HG03060 (cell line): ENCODE results near the gene SLAMF6.

Experiments used
- ATAC-seq: cut with Tn5 transposase; IDR thresholded peaks from one replicate; pipeline ENCODE4 v1.9.1; 2021; ENCODE audit warnings: low read depth, moderate number of reproducible peaks; ENCODE audit not compliant: unreplicated experiment

Gene SLAMF6

DNA sequence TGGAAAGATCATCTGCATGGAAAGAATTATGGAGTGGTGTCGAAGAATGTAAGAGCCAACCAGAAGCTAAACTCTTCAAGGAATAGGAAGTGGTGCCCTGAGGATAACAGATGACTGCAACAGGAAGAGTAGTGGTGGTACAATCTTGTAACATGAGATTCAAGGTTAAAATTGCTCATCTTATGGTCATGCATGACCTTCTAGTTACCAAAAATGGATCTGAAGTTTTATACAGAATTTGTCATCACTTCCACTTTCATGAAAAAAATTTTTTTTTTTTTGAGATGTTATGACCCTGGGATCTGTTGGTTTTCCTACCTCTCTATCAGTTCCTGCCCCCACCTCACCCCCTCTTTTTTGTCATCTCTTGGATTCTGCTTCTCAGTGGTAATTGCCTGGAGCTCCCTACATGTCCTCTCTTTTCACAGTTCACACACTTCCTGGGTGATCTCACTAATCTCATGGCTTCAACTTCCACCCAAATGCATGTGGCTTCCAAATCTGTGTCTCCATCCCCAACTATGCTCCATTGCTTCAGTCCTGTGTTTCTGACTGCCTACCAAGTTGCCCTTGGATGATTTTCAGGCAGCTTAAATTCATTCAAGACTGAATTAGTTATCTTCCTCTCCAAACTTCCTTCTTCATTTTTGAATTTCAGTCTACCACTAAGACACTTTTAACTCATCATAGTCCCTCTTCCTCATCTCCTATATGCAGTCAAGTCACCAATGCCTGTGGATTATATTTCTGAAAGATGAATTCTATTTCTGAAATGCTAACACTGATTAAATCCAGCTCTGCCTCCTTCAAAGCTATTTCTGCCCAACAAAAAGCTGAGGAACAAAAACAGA lies 48.4 kb downstream of the SLAMF6 start:
- peak; percentile 60 for ATAC-seq

DNA sequence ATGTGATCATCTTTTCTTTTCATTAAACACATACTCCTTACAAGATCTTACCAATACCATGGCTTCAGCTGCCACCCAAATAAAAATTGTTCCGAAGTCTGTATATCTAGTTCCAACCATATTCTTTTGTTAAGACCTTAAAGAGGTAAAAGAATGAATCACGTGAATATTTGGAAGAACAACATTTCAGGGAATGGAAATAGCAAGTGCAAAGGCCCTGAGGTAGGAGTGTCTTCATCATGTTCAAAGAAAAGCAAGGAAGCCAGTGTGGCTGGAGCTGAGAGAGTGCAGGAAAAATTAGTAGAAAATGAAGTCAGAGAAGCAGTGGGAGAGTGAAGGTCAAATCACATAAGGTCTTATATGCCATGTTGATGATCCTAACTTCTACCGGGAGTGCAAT lies 50.9 kb downstream of the SLAMF6 start:
- no peak for ATAC-seq

DNA sequence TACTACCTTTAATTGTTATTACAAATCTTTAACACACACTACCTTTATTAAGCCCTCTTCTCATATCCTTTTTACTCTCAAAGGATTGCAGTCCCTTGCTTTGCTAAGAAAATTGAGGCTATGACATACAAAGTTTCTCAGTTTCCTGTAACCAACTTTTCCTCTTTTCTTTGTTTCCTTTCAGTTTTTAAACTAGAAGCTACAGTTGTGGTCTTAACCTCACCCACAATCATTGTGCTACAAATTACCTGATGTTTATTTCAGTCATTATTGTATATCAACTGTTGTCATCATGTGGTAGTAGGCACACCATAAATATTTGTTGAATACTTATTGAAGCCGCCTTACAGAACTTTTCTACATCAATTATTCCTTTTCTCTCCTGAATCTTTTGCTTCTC lies 51.8 kb downstream of the SLAMF6 start:
- ATAC-seq = no peak

DNA sequence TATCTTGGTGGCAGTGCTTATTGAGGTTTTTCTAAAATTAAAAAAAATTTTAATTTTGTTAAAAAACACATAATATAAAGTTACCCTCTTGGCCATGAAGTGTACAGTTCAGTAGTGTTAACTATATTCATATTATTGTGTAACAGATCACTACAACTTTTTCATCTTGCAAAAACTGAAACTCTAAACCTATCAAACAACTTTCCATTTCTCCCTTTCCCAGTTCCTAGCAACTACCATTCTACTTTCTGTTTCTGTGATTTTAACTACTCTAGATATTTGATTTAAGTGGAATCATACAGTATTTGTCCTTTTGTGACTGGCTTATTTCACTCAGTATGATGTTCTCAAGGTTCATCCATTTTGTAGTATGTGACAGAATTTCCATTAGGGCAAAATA lies 55.5 kb downstream of the SLAMF6 start:
- no peak for ATAC-seq

DNA sequence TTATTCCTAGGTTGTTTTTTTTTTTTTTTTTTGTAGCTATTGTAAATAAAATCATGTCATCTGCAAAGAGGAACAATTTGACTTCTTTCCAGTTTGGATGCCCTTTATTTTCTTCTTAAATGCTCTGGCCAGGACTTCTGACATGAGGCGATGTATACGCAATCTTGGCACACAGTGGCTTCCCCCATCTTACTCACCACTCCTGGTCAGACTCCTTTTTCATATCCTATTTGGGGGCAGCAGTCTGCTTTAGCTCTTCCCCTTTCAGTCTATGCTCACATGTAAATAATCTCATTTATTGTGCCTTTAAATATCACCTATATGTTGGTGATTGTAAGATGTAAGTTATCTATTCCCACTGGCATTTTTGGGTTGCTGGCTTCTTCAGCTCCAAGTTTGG lies 56.1 kb downstream of the SLAMF6 start:
- no peak for ATAC-seq

DNA sequence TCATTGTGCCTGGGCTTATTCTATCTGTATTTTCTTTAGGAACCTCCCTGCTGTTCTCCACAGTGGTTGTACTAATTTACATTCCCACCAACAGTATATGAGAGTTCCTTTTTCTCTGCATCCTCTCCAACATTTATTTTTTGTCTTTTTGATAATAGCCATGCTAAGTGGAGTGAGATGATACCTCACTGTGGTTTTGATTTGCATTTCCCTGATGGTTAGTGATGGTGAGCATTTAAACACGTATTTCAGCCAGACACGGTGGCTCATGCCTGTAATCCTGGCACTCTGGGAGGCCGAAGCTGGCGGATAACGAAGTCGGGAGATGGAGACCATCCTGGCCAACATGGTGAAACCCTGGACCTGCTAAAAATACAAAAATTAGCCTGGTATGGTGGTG lies 57.9 kb downstream of the SLAMF6 start:
- no peak for ATAC-seq

DNA sequence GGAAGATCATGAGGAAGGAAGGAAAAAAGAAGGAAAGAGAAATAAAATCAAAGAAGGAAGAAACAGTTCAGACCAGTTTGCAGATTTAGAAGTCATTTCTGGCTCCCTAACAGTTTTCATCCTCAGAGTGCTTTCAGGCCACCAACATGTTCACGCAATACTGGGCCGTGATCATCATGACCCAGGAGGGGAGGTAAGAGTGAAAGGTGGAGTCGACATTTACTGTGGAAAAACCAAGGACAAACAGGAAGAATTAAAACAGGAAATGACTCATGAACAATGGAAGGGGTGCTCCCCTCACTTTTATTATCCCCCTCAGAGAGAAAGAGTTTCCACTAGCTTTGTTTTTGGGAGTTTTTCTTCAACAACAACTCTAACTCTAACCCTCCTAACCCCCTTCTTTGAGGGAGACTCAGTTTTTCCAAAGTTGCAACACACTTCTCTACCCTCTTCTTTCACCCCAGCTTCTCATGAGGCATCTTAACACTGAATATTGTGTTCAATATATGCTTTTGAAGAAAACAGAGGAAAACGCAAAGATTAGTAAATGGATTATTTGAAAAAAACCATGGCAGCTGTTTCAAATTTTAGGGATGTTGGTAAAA lies 62.3 kb downstream of the SLAMF6 start:
- ATAC-seq = no peak

DNA sequence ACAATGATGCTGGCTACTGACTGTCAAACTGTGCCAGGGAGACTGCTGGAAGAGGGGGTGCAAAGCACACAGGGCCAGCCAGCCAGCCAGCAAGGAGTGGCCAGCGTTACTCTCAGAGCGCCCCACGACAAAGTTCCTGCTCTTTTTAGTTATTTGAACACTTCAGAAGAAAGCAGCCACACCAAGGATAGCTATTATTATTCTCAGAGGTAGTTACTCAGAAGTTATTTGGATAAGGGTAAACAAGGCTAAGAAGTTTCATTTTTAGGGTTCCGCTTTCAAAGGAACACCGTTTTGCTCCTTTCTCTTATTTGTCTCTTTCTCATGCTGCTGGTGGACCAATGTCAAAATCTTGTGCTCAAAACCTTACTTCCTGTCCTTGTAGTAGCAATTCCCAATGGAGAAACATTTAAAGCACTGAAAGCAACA lies 62.8 kb downstream of the SLAMF6 start:
- no peak for ATAC-seq

DNA sequence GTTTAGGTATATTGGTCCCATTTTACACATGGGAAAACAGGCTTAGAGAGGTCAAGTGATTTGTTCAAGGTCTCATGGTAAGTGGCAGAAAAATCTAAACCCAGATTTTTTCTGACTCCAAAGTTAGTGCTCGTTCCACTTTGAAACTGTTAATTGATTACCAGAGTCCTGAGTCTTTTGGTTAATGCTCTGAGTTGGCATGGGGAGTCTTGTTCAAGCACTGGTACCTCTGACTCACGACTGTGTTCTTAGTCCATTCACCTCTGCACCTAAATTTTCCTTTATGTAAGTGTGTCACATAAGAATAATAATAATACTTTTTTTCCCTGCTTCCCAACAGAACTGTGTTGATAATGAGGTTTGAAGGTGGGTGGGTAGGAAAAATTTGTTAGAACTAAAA lies 63.4 kb downstream of the SLAMF6 start:
- no peak for ATAC-seq

DNA sequence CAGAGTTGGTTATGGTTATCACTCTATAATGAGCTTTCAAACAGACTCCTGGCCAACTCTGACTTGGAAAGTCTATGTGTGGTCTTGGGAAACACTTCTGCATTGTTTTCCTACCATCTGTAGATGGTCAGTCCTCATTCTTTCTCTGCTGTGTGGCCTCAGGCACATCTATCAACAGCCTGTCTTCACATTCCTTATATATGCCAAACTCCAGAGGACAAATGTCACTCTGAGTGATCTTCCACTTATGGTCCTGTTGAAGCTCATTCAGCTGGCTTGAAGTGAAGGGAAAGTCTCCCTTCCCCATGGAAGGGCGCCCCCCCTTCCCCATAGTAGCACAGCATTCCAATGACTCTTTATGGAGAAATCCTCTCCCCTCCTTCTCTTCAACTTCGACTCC lies 64.0 kb downstream of the SLAMF6 start:
- no peak for ATAC-seq

DNA sequence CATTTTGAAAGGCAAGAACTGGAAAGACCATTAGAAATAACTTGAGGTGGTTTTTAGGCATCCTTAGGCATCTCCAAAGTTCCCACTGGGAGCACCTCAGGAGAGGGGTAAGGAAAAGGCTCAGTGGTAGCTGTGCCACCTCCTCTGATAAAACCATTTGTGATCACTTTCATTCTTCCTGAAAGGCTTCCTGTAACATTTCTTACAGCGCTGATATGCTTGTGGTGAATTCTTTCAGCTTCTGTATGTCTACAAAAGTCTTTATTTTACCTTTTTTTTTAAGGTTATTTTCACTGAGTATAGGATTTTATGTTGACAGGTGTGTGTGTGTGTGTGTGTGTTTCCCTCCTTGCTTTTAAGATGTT lies 67.9 kb downstream of the SLAMF6 start:
- ATAC-seq = no peak

DNA sequence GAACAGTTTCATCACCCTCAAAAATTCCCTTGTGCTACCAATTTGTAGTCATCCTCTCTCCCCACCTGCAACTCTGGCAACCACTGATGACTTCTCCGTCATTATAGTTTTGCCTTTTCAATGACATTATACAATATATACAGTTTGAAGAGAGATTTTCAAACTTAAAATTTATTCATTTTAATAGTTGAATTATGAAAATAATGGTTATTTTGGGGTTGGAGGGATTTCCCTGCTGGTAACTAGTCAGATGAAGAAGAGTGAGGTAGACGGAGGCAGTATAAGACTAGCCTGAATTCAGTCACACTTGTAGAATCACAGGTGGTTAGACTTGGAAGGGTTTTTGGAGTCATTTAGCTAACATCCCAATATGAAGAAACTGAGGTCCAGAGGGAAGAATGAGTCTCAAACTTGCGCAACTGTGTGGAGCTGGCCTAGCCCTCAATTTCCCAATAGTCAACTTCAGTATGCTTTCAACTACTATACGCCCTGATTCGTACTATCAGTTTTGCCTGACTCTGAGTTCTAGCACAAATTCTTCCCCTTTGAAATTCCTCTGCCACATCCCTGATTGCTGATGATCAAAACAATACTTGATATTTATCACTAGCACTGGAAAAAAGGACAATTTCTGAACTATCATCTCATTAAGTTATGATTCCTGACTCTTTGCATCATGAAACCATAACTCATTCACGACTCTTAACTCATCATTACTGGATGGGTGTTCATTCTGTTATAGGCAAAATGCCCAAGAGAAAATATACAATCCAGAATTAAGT lies 68.5 kb downstream of the SLAMF6 start:
- no peak for ATAC-seq

DNA sequence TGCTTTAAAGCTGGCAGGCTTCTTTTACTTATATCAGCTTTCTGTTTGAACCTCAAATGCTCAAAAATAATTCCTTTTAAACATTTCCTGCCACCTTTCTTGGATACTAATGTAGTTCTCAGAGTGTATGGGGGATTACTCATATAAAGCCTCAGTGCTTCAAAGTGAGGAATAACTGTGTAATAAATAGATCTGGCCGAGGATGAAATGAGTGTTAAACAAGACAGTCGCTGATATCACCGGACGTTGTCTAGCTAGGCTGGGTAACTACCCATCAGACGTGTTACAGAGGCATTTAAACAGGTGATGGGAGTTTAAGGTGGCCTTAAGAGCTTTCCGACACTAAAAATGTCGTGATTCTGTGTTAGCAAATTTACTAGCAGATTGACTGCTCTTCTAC lies 69.6 kb downstream of the SLAMF6 start:
- no peak for ATAC-seq

DNA sequence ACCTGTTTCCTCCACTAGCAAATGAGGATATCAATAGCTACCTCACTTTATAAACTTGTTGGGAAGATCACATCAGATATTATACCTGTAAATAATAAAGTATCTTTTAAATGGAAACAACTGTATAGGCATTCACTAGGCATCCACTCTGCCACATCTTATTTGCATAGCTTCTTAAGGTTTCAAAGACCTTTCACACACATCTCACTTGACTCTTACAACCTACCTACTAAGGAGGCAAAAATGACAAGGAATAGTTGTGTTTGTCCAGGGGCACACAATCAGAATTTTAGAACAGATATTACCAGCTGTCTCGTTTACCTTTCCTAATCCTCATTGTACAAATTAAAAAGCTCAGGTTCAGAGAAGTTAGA lies 71.2 kb downstream of the SLAMF6 start:
- ATAC-seq = no peak

DNA sequence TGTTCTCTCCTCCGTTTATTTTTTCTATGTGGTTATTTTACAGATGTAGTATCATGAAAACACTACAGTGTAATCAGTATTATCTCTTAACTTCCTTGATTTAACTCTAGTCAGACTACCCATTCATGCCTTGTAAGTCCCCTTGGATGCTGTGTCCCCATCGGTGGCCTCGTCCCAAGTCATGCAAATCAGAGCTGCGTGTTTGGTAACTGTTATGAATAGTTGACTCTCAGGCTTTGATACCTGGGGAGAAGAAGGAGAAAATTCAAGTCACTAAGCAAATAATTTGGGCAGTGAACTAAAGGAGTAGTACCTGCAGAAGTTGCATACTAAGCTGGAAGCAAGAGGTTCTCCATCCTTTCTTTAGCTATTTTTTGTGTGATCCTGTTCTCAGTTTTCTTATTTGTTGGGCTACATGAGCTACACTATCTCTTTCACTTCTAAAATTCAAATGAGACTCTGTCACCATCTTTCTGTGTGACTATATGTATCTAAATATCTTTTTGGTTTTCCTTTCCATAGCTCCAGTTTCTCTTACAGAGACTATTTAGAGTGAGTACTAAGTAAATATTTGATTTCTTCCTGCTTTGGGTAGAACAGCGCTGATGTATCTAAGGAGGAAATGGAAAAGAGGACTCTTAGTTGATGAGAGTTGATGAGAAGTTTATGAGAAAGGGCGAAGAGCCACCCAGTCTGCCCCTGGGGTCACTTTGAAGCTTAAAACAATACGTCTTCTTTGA lies 71.8 kb downstream of the SLAMF6 start:
- ATAC-seq = no peak

DNA sequence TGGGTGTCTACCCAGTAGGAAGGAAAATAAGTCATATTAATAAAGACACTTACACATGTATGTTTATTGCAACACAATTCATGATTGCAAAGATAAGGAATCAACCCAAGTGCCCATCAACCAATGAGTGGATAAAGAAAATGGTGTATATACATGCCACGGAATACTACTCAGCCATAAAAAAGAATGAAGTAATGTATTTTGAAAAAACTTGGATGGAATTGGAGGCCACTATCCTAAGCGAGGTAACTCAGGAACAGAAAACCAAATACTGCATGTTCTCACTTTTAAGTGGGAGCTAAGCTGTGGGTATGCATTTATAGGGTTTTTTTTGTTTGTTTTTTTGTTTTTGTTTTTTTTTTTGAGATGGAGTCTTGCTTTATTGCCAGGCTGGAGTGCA lies 73.6 kb downstream of the SLAMF6 start:
- no peak for ATAC-seq

DNA sequence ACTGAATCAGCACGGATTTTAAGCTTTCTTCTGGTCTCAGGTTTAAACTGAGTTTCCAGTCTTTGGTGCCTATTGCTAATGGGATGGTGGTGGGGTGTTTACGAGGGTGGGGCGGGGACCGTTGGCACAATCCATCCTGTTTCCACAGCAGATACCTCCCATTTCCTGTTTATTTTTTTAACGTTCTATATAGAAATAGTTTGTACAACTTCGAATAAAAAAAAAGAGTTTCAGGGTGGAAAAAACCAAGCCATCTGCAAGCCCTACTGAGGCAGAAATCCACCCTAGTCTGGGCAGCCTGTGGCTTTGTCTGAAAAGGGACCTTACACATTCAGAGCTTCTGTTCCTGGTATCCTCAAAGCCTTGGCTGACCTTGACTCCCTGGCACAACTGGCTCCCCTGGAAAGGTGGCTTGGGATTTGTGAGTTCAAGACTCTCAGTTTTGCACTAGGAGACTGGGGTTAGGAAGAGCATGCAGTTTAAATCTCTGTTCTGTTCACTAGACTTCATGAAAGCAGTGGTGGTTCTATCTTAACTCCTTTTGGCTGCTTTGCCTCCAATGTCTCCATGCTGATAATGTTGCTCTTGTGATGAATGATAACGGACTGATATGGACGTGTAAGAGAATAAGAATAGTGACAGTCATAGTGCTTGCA lies 76.0 kb downstream of the SLAMF6 start:
- ATAC-seq = no peak

DNA sequence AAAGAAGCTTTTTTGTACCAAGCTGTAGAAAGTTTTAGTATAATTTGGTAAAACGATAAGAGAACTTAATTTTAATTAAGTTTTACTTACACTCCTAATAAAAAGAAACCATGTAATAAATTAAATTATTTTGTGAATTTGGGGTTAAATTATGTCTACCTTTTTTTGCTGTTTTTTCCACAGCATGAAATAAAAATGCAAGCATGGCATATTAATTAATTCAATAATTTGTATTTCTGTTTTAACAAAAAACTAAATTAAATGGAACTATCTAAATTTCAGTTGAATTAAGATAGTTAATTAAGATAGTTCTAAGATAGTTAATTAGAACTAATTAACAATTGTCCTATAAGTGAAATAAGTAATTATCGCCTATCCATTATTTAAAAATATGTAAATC lies 83.3 kb downstream of the SLAMF6 start:
- no peak for ATAC-seq

DNA sequence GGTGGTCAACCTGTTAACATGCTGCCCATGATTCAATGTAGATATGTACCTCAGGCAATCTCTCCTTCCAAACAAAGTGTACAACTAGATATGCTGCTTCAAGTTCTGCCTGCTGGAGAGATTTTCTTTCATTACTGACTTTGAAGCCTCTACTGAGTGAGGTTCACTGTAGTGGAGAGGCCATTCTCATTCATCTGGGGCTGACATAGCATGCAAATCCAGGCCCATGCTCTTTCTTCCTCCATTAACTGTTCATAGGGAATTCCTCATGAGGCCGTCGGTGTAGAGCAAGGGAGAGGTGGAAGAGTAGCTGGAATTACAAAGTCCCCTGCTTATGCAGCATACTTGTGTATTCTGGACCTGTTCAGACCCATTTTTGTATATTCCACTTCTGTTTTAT lies 84.1 kb downstream of the SLAMF6 start:
- ATAC-seq = no peak

DNA sequence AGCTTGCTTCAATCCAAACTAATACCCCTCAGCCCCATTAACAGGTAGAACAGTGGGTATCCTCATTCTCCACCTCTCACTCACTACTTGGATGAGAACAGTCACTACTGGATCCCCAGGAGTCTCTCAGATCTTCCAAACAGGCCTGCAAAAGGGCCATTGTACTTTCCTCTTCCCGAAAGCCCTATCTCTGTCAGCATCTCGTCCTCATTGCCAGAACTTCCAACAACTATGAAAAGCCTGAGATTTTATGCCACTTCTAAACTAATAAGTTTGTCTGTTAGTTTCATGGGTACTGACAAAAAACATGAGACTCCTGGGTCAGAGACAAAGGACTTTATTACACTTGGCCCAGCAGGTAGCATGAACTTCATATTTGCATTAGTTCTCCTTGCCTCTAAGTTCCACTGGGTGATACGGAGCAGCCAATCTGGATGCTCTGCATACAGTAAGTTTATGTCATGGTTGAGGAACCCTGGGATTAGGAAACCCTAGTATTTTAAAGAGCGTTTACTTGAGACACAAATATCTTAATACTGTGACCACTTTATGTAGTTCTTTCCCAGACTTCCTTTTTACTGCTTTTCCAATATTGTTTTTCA lies 84.6 kb downstream of the SLAMF6 start:
- no peak for ATAC-seq
